Ovary (tissue), 3 donors: ENCODE results near the gene ACTL10.

ENCODE experiments used
- EP300 ChIP-seq: sonication (generic); formaldehyde crosslinking; IDR thresholded peaks from one replicate; pipeline ENCODE4 v1.6.1; 2017; ENCODE audit warnings: antibody characterized with exemption
- TF ChIP-seq, protein P1 (sequence below), 3 donors: fragments of 450-650 bp in 2 of 3; fragments of 200-600 bp in 1 of 3; IDR thresholded peaks; one replicate each; pipeline versions ENCODE4 v1.5.1 to v1.8.0; 2016 to 2022; ENCODE audit warnings: antibody characterized with exemption in 3 of 3, mild to moderate bottlenecking in 1 of 3
- donor health status: DM: no; HTN: no; CAD: no.

DNA sequence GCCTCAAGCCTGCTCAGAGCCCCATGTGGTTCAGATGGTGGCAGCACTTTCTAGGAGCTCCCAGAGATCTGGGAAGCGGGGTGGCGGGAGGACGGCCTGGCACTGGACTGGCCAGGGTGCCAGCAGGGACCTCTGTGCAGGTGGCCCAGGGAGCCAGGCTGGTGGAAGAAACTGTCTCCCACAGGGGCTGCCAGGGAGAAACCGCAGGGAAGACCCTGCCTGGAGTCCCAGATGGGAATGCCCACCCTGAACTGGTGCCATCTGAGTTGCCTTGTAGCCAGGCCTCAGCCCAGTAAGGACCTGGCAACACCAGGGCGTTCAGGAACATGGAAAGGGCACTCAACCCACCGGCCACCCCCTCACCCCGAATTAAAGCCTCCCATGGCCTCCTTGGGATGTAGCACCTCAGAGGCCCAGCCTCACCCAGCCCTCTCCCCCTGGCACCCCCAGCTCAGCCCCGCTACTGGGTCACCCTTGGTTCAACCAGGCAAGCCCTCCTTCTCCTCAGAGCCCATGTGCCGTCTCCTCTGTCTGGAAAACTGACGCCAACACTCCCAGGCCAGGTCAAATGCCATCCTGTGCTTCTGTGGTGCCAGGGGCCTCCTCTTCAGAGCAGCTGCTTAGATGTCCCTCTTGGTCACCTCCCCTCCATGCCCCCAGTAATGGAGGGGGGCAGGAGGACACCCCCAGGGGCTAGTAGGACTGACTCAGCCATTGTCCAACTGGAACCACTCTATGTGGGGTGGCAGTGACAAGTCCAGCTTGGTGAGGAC, 10.5 kb upstream of the ACTL10 start:
- TF ChIP-seq, protein P1, sequence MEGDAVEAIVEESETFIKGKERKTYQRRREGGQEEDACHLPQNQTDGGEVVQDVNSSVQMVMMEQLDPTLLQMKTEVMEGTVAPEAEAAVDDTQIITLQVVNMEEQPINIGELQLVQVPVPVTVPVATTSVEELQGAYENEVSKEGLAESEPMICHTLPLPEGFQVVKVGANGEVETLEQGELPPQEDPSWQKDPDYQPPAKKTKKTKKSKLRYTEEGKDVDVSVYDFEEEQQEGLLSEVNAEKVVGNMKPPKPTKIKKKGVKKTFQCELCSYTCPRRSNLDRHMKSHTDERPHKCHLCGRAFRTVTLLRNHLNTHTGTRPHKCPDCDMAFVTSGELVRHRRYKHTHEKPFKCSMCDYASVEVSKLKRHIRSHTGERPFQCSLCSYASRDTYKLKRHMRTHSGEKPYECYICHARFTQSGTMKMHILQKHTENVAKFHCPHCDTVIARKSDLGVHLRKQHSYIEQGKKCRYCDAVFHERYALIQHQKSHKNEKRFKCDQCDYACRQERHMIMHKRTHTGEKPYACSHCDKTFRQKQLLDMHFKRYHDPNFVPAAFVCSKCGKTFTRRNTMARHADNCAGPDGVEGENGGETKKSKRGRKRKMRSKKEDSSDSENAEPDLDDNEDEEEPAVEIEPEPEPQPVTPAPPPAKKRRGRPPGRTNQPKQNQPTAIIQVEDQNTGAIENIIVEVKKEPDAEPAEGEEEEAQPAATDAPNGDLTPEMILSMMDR (IDR thresholded peaks at IDR 0.05), result no peak
- no peak for TF ChIP-seq EP300
